Fibroblast of lung (primary cell): ENCODE results near the gene CNTNAP4. TPM values are rescaled to one million over a fixed set of nuclear protein-coding genes. Genes with fewer than 3 reads are reported as not detected.

Source experiments
- DNase-seq, 2 donors: peaks; one replicate each; pipeline versions ENCODE4 v3.0.0 to v3.0.0-alpha.2; 2010; ENCODE audit warnings: low read depth in 2 of 2
- H2AFZ ChIP-seq: 2 replicates; pipeline ENCODE4 v1.5.1; 2012; ENCODE audit warnings: low read length, control low read depth, inconsistent platforms
- H3K27ac ChIP-seq: 2 replicates; pipeline ENCODE4 v1.5.1; 2011; ENCODE audit warnings: low read length, control low read depth; ENCODE audit not compliant: insufficient read depth
- H3K27me3 ChIP-seq: 2 replicates; pipeline ENCODE4 v1.5.1; 2011; ENCODE audit warnings: mild to moderate bottlenecking, low read length; ENCODE audit not compliant: control insufficient read depth, insufficient read depth
- H3K36me3 ChIP-seq: 2 replicates; pipeline ENCODE4 v1.5.1; 2011; ENCODE audit warnings: low read length; ENCODE audit not compliant: control insufficient read depth, insufficient read depth
- H3K4me1 ChIP-seq: 2 replicates; pipeline ENCODE4 v1.5.1; 2011; ENCODE audit warnings: low read length; ENCODE audit not compliant: control insufficient read depth, insufficient read depth; ENCODE audit errors: extremely low read depth
- H3K4me2 ChIP-seq: 2 replicates; pipeline ENCODE4 v1.5.1; 2011; ENCODE audit warnings: low read length, control low read depth; ENCODE audit not compliant: insufficient read depth; ENCODE audit errors: extremely low read depth
- H3K4me3 ChIP-seq, 4 experiments: fragments of 200-600 bp in 1 of 4; sonication (generic) in 1 of 4; replicated peaks in 1 of 4; 2 replicates each; pipeline ENCODE4 v1.5.1; 2011 to 2016; ENCODE audit warnings: low read length in 4 of 4, low read depth in 3 of 4, mild to moderate bottlenecking in 3 of 4, control low read depth in 2 of 4, inconsistent platforms in 1 of 4, mixed read lengths in 1 of 4; ENCODE audit not compliant: insufficient read depth in 1 of 4; ENCODE audit errors: control extremely low read depth in 1 of 4
- H3K79me2 ChIP-seq: 2 replicates; pipeline ENCODE4 v1.5.1; 2012; ENCODE audit warnings: mild to moderate bottlenecking, low read length, inconsistent platforms; ENCODE audit not compliant: control insufficient read depth, insufficient read depth
- H3K9ac ChIP-seq: 2 replicates; pipeline ENCODE4 v1.5.1; 2011; ENCODE audit warnings: mild to moderate bottlenecking, low read length, control low read depth; ENCODE audit not compliant: insufficient read depth
- H3K9me3 ChIP-seq: 2 replicates; pipeline ENCODE4 v1.5.1; 2012; ENCODE audit warnings: low read depth, low read length; ENCODE audit not compliant: control insufficient read depth, insufficient read depth
- H4K20me1 ChIP-seq: 2 replicates; pipeline ENCODE4 v1.5.1; 2011; ENCODE audit warnings: low read length; ENCODE audit not compliant: control insufficient read depth, insufficient read depth; ENCODE audit errors: extremely low read depth
- CTCF ChIP-seq, 2 donors: IDR thresholded peaks in 1 of 2; conservative IDR thresholded peaks in 1 of 2; 1 replicate in 1 of 2; 2 replicates in 1 of 2; pipeline ENCODE4 v1.5.1; 2011 to 2012; ENCODE audit warnings: low read length in 2 of 2, control low read depth in 1 of 2, inconsistent platforms in 1 of 2, low read depth in 1 of 2, mild to moderate bottlenecking in 1 of 2
- EZH2 ChIP-seq: IDR thresholded peaks from 2 replicates; pipeline ENCODE4 v1.5.1; 2012; ENCODE audit warnings: low read length, control low read depth, mild to moderate bottlenecking; ENCODE audit errors: missing control alignments
- polyA plus RNA-seq, 2 donors: library from polyadenylated mRNA; depleted of rRNA in 1 of 2; stranded (reverse) in 1 of 2; unstranded in 1 of 2; fragments of >200 nt; gene quantifications; 2 replicates each; pipeline ENCODE4 v1.2.1, GENCODE V29; 2011 to 2012; ENCODE audit warnings: missing spikeins in 1 of 2
- total RNA-seq: library from RNA; depleted of rRNA; stranded (reverse); fragments of >200 nt; gene quantifications from 2 replicates; pipeline ENCODE4 v1.2.1, GENCODE V29; 2014

The CNTNAP4 gene
- total and polyA plus RNA-seq, 2 donors (not counting 1 experiment from before 2014, with no cell fraction given) = not detected

DNA sequence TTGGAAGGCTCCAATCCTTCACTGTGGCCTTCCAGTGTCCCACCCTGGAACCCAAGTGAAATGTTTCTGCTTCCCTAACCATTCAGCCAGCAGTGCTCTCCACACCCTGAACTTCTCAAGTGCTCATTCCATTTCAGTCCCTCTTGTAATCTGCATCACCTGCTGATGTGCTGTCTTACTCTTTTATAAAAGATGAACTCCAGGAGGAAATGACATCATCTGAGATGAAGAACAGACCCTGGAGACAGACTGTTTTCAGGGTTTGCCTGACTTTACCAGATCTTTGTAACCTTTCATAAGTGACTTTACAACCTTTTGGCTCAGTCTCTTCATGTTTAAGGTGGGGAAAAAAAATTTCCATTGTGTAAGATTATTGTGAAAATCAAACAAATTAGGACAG, 61.3 kb downstream of the CNTNAP4 start:
- H3K4me2 ChIP-seq = no peak overlapping the region
- no peaks in the 10 kb centered on the region for H3K4me1 ChIP-seq
- no peak overlapping the region for H3K4me3 ChIP-seq
- TF ChIP-seq CTCF (conservative IDR thresholded peaks at IDR 0.05 in 1 of 2, IDR thresholded peaks at IDR 0.05 in 1 of 2; ENCODE audit: low read depth in 1 of 2, low read length in 2 of 2) = no peak
- TF ChIP-seq EZH2 = no peak
- H2AFZ ChIP-seq = no peak overlapping the region
- H3K9ac ChIP-seq = no peak overlapping the region
- no peaks in the 10 kb centered on the region for H4K20me1 ChIP-seq
- no peaks in the 10 kb centered on the region for H3K79me2 ChIP-seq
- no peak overlapping the region for H3K27ac ChIP-seq
- DNase-seq = no peak
- H3K27me3 ChIP-seq = no peaks in the 10 kb centered on the region
- no peaks in the 10 kb centered on the region for H3K36me3 ChIP-seq
- H3K9me3 ChIP-seq = no peaks in the 10 kb centered on the region

- Histone ChIP-seq H3K36me3 (no peaks in the 10 kb centered on the region), H3K79me2 (no peaks in the 10 kb centered on the region), H4K20me1 (no peaks in the 10 kb centered on the region), H2AFZ (no peak overlapping the region), H3K4me3 (no peak overlapping the region), H3K4me1 (no peaks in the 10 kb centered on the region), H3K9ac (no peak overlapping the region), H3K27ac (no peak overlapping the region), H3K9me3 (no peaks in the 10 kb centered on the region), H3K27me3 (no peaks in the 10 kb centered on the region), H3K4me2 (no peak overlapping the region)
- TF ChIP-seq EZH2 (no peak), CTCF (conservative IDR thresholded peaks at IDR 0.05 in 1 of 2, IDR thresholded peaks at IDR 0.05 in 1 of 2; ENCODE audit: low read depth in 1 of 2, low read length in 2 of 2) (no peak)
- no peak for DNase-seq
Measured at GRCh38 chr16:76343769-76344168, 66.6 kb downstream of the CNTNAP4 start.

DNA sequence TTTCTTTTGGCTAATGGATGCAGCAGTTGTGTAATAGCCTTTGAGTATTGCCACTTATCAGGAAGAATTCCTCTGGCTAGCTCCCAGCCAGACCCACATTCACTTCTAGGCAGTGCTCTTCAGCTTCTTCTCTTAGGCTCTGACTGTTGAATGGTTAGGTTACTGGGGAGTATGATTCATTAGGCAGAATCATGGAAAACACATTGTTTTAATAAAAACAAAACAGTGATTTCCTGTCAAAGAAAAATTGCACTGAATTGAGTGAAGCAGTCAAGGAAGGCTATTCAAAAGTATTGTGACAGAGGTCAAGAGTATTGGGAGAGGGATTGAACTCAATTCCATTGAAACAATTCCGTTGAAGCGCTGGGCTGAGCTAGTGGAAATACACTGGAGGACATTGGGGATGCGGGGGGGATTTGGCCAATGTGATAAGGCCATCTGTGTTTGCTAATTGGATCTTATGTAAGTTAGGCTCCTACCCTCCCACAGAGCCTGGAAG, 68.0 kb downstream of the CNTNAP4 start:
- no peak overlapping the region for H3K4me2 ChIP-seq
- no peaks in the 10 kb centered on the region for H3K27me3 ChIP-seq
- DNase-seq = peak; percentile 29 to 67
- H3K27ac ChIP-seq = no peak overlapping the region
- no peak for TF ChIP-seq EZH2
- TF ChIP-seq CTCF (conservative IDR thresholded peaks at IDR 0.05 in 1 of 2, IDR thresholded peaks at IDR 0.05 in 1 of 2; ENCODE audit: low read depth in 1 of 2, low read length in 2 of 2) = no peak
- no peaks in the 10 kb centered on the region for H3K36me3 ChIP-seq
- H3K9ac ChIP-seq = no peak overlapping the region
- no peak overlapping the region for H2AFZ ChIP-seq
- H3K4me1 ChIP-seq = no peaks in the 10 kb centered on the region
- H3K79me2 ChIP-seq = no peaks in the 10 kb centered on the region
- H4K20me1 ChIP-seq = no peaks in the 10 kb centered on the region
- H3K4me3 ChIP-seq = no peak overlapping the region
- H3K9me3 ChIP-seq = no peaks in the 10 kb centered on the region
